Measurements from ENCODE around the gene BICDL2. TPM values are rescaled to one million over a fixed set of nuclear protein-coding genes. Genes with fewer than 3 reads are reported as not detected.

The BICDL2 gene
- total RNA-seq, 2 experiments from 2014 or later: 0.40 to 0.46 TPM

GRCh38 chr16:3029491-3030221, 7.1 kb downstream of the BICDL2 start:
- Mint-ChIP-seq H3K27me3 (peaks cover 32% of the 10 kb centered on the region), H3K4me3 (peak overlapping the region; percentile 51), H3K36me3 (peaks cover 9% of the 10 kb centered on the region), H3K27ac (no peak overlapping the region), H3K4me1 (ENCODE audit: low read depth) (peaks cover 16% of the 10 kb centered on the region), H3K9me3 (no peaks in the 10 kb centered on the region)
- intact Hi-C loops (cut with micrococcal nuclease): loop anchor here (2.0 kb wide), 1 partner anchor 27 kb away; no protein-coding TSS in a partner anchor
- POLR2A ChIA-PET: interaction anchor here (2.8 kb wide), 1 partner anchor 9 kb away, joined by 11 read pairs; the partner anchor contains the start of gene TNFRSF12A
- CTCF ChIA-PET: interaction anchor here (1.0 to 17.0 kb wide), 16 partner anchors 9 to 138 kb away, joined by 3 to 412 read pairs (median 22); partner anchors contain the start of genes BICDL2, CLDN6, CLDN9 and HCFC1R1
- peak; percentile 73 for DNase-seq

DNA sequence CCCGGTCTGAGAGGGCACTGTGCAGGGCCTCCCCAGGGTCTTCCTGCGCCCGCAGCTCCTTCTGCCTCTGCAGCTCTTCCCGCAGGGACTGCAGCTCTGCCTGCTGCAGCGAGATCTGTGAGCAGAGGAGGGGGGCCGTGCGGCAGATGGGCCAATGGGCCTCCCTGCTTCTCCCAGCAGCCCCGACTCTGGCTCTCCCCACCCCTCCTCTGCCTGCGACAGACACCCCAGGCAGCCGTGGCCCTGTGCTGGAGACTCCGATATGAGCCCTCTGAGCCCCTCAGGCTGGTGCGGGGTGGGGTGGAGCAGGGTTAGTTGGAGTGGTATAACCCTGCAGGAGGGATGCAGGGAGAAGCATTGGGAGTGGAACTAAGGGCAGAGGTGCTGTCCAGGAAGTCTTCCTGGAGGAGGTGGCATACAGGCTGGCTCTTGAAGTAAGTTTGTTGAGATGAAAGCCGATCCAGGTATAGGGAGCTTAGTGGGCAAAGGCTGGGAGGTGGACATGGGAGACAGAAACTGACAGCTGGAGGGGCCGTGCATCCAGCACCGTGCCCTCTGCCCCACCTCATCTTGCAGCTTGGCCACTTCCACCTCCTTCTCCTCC, 7.9 kb downstream of the BICDL2 start:
- Mint-ChIP-seq H3K4me3 (peak overlapping the region; percentile 37), H3K27ac (no peak overlapping the region), H3K4me1 (ENCODE audit: low read depth) (peaks cover 20% of the 10 kb centered on the region), H3K36me3 (peaks cover 10% of the 10 kb centered on the region), H3K9me3 (no peaks in the 10 kb centered on the region), H3K27me3 (peaks cover 28% of the 10 kb centered on the region)
- CTCF ChIA-PET: interaction anchor here (0.5 to 17.0 kb wide), 39 partner anchors 8 to 462 kb away, joined by 3 to 412 read pairs (median 7); partner anchors contain the start of genes BICDL2, CLDN6, CLDN9 and HCFC1R1
- POLR2A ChIA-PET: interaction anchor here (1.1 to 2.8 kb wide), 3 partner anchors 8 to 25 kb away, joined by 3 to 11 read pairs (median 5); partner anchors contain the start of gene TNFRSF12A
- intact Hi-C loops (cut with micrococcal nuclease): loop anchor here (2.0 kb wide), 1 partner anchor 26 kb away; no protein-coding TSS in a partner anchor
- no peak for DNase-seq

DNA sequence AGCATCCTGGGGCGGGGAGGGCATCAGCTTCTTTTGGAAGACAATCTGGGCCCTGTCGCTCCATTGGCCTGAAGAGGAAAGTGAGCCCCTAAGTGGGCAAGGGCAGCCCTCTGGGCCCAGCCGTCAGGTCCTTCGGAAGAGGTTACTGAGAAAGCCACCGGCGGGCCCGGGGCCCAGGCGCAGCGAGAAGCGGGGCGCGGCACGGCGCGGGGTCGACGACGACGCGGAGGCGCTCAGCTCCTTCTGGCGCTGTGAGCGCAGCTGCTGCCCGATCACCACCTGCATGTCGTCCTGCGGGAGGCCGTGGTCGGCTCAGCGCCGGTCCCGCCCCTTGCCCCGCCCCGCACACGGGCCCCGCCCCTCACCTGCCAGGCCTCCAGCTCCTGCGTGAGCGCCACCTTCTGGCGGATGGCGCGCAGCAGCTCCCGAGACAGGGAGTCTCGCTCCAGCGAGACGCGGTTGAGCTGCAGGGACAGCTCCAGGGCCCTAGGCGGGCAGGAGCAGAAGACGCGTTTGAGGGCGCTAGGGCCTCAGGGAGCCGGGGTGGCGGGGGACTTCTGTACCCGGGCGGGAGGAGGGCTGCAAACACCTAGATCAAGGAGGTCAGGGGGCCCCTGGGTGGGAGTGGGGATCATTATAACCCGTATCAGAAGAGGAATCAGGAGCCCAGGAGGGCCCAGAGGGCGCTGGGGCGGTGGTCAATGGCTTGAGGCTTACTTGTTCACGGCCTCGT, 8.6 kb downstream of the BICDL2 start:
- Mint-ChIP-seq H3K36me3 (peaks cover 10% of the 10 kb centered on the region), H3K9me3 (no peaks in the 10 kb centered on the region), H3K4me3 (no peak overlapping the region), H3K27me3 (peaks cover 23% of the 10 kb centered on the region), H3K27ac (no peak overlapping the region), H3K4me1 (ENCODE audit: low read depth) (peaks cover 24% of the 10 kb centered on the region)
- intact Hi-C loops (cut with micrococcal nuclease): loop anchor here (2.0 kb wide), 1 partner anchor 25 kb away; no protein-coding TSS in a partner anchor
- peak; percentile 92 for DNase-seq
- ChIA-PET CTCF (interaction anchor here (0.5 to 17.0 kb wide), 40 partner anchors 7 to 462 kb away, joined by 3 to 412 read pairs (median 5); partner anchors contain the start of genes BICDL2, CLDN6, CLDN9 and HCFC1R1), POLR2A (interaction anchor here (1.1 to 2.8 kb wide), 3 partner anchors 8 to 25 kb away, joined by 3 to 11 read pairs (median 5); partner anchors contain the start of gene TNFRSF12A)

DNA sequence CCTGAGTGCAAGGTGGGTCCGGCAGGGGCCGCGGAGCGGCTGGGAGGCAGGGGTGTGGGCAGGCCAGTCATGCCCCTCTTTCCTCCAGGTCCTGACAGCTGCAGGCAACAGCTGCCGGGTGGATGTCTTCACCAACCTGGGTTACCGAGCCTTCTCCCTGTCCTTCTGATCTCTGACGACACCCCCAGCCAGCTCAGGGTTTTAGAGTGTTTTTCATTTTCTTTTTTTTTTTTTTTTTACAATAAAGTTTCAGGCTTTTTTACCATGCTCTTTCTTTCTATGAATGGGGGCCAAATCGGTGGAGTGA, 9.3 kb downstream of the BICDL2 start:
- intact Hi-C loops (cut with micrococcal nuclease): no loop called here
- ChIA-PET CTCF (interaction anchor here (0.8 to 17.0 kb wide), 22 partner anchors 7 to 155 kb away, joined by 3 to 412 read pairs (median 10); partner anchors contain the start of genes BICDL2, CLDN6, CLDN9 and HCFC1R1), POLR2A (interaction anchor here (1.5 kb wide), 1 partner anchor 24 kb away, joined by 5 read pairs; no protein-coding TSS in a partner anchor)
- Mint-ChIP-seq H3K4me3 (no peak overlapping the region), H3K9me3 (no peaks in the 10 kb centered on the region), H3K27ac (no peak overlapping the region), H3K4me1 (ENCODE audit: low read depth) (peaks cover 31% of the 10 kb centered on the region), H3K36me3 (peaks cover 10% of the 10 kb centered on the region), H3K27me3 (peaks cover 16% of the 10 kb centered on the region)
- no peak for DNase-seq

GRCh38 chr16:3026609-3027488, 9.9 kb downstream of the BICDL2 start:
- CTCF ChIA-PET: interaction anchor here (0.6 to 17.0 kb wide), 8 partner anchors 6 to 144 kb away, joined by 5 to 412 read pairs (median 88); partner anchors contain the start of genes CLDN6, CLDN9, HCFC1R1 and THOC6
- intact Hi-C loops (cut with micrococcal nuclease): no loop called here
- H3K4me3 Mint-ChIP-seq: no peak overlapping the region
- H3K36me3 Mint-ChIP-seq: peaks cover 10% of the 10 kb centered on the region
- H3K27ac Mint-ChIP-seq: no peak overlapping the region
- peaks cover 37% of the 10 kb centered on the region for H3K4me1 Mint-ChIP-seq (ENCODE audit: low read depth)
- H3K27me3 Mint-ChIP-seq: peaks cover 14% of the 10 kb centered on the region
- POLR2A ChIA-PET: interaction anchor here (1.5 kb wide), 1 partner anchor 23 kb away, joined by 5 read pairs; no protein-coding TSS in a partner anchor
- H3K9me3 Mint-ChIP-seq: no peaks in the 10 kb centered on the region
- no peak for DNase-seq

GRCh38 chr16:3026003-3026378, 10.8 kb downstream of the BICDL2 start:
- intact Hi-C loops (cut with micrococcal nuclease): no loop called here
- H3K4me3 Mint-ChIP-seq: no peak overlapping the region
- H3K27ac Mint-ChIP-seq: no peak overlapping the region
- peaks cover 10% of the 10 kb centered on the region for H3K36me3 Mint-ChIP-seq
- ChIA-PET POLR2A (no interaction called here), CTCF (interaction anchor here (0.6 to 17.0 kb wide), 4 partner anchors 20 to 107 kb away, joined by 3 to 412 read pairs (median 102); partner anchors contain the start of genes CLDN9 and ZNF213)
- no peak for DNase-seq
- H3K27me3 Mint-ChIP-seq: peaks cover 12% of the 10 kb centered on the region
- no peaks in the 10 kb centered on the region for H3K9me3 Mint-ChIP-seq
- peaks cover 44% of the 10 kb centered on the region for H3K4me1 Mint-ChIP-seq (ENCODE audit: low read depth)

DNA sequence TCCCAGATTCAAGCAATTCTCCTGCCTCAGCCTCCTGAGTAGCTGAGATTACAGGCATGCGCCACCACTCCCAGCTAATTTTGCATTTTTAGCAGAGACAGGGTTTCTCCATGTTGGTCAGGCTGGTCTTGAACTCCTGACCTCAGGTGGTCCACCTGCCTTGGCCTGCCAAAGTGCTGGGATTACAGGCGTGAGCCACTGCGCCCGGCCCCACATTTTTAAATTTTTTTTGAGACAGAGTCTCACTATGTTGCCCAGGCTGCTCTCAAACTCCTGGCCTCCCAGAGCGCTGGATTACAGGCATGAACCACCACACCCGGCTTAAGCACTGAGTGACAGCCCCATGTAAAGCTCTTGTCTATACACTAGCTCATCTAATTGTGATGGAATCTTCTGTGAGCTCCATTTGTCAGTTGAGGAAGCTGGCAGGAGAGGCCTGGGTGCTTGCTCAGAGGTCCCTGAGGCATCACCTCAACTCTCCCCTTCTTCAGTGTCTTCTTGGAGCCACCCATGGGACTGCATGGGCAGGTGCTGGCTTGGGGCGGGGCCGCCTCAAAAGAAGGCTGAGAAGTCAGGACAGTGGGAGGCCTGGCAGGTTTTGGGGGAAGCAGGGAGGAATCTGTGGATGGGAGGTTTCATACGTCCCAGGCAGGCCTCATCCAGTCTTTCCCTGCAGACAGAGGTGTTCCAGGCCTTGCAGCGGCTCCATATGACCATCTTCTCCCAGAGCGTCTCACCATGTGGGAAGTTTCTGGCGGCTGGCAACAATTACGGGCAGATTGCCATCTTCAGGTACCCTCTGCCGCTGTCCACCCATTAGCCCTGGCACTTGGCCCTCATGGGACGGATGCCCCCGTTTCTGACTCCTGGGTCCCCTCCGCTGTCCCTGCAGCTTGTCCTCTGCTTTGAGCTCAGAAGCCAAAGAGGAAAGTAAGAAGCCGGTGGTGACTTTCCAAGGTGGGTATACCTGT, 11.4 kb downstream of the BICDL2 start:
- peaks cover 12% of the 10 kb centered on the region for H3K27me3 Mint-ChIP-seq
- no peak overlapping the region for H3K27ac Mint-ChIP-seq
- H3K9me3 Mint-ChIP-seq: no peaks in the 10 kb centered on the region
- H3K36me3 Mint-ChIP-seq: peaks cover 10% of the 10 kb centered on the region
- H3K4me1 Mint-ChIP-seq (ENCODE audit: low read depth): peaks cover 48% of the 10 kb centered on the region
- no peak for DNase-seq
- intact Hi-C loops (cut with micrococcal nuclease): no loop called here
- ChIA-PET CTCF (interaction anchor here (1.0 to 17.0 kb wide), 5 partner anchors 8 to 107 kb away, joined by 3 to 412 read pairs (median 3); partner anchors contain the start of genes CLDN9 and ZNF213), POLR2A (no interaction called here)
- H3K4me3 Mint-ChIP-seq: no peak overlapping the region

- Mint-ChIP-seq H3K36me3 (peaks cover 10% of the 10 kb centered on the region), H3K9me3 (no peaks in the 10 kb centered on the region), H3K4me1 (ENCODE audit: low read depth) (peaks cover 45% of the 10 kb centered on the region), H3K27me3 (peaks cover under 1% of the 10 kb centered on the region), H3K4me3 (peak within 1 kb of the TSS; percentile 91), H3K27ac (peak within 1 kb of the TSS; percentile 96)
- DNase-seq: peak; percentile 98
- intact Hi-C loops (cut with micrococcal nuclease): loop anchor here (1.0 to 5.0 kb wide), 4 partner anchors 20 to 238 kb away; partner anchors contain the start of gene FLYWCH1
- POLR2A ChIA-PET: interaction anchor here (0.9 kb wide), 1 partner anchor 111 kb away, joined by 4 read pairs; the partner anchor contains the start of gene ZNF213
- CTCF ChIA-PET: interaction anchor here (0.9 to 17.0 kb wide), 6 partner anchors 6 to 72 kb away, joined by 3 to 412 read pairs (median 3); partner anchors contain the start of gene CLDN9
Observed at GRCh38 chr16:3023669-3024478, 12.9 kb downstream of the BICDL2 start, which contains the start of the genes HCFC1R1 and THOC6. Gene HCFC1R1, minus strand, starts transcription at chr16:3023942. Its CDS starts 1 bp downstream, at chr16:3023941. Gene THOC6, plus strand, starts transcription at chr16:3024035. Its CDS starts 292 bp downstream, at chr16:3024327.

- intact Hi-C loops (cut with micrococcal nuclease): loop anchor here (2.0 to 5.0 kb wide), 3 partner anchors 77 to 239 kb away; partner anchors contain the start of gene FLYWCH1
- H3K4me1 Mint-ChIP-seq (ENCODE audit: low read depth): peaks cover 45% of the 10 kb centered on the region
- H3K9me3 Mint-ChIP-seq: no peaks in the 10 kb centered on the region
- ChIA-PET CTCF (interaction anchor here (0.9 to 17.0 kb wide), 5 partner anchors 6 to 109 kb away, joined by 3 to 412 read pairs (median 3); partner anchors contain the start of gene CLDN9), POLR2A (interaction anchor here (0.9 to 1.1 kb wide), 2 partner anchors 51 to 111 kb away, joined by 3 to 4 read pairs; partner anchors contain the start of gene ZNF213)
- H3K27ac Mint-ChIP-seq: peak overlapping the region; percentile 96
- H3K4me3 Mint-ChIP-seq: peak overlapping the region; percentile 91
- H3K27me3 Mint-ChIP-seq: no peaks in the 10 kb centered on the region
- H3K36me3 Mint-ChIP-seq: peaks cover 10% of the 10 kb centered on the region
- peak; percentile 48 for DNase-seq
Observed at GRCh38 chr16:3023415-3023668, 13.4 kb downstream of the BICDL2 start.

All from activated CD4-positive, alpha-beta memory T cell treated with anti-CD3 and anti-CD28 coated beads for 36 hours (primary cell).